ENCODE measurements around the gene DZIP3.
A peak's percentile ranks its signal among the peaks of the same experiment; 100 is the strongest.

DZIP3 gene

GRCh38 chr3:108589081-108589997 lies at the start of gene DZIP3, which contains the start of gene CIP2A:
TSS of gene DZIP3 (plus strand) at chr3:108589722. CDS start at chr3:108605407, 15,685 bp downstream.
TSS of gene CIP2A (minus strand) at chr3:108589438. CDS start at chr3:108589375, 63 bp downstream.
- peak within 1 kb of the TSS; percentile 90 to 94 for H3K27ac ChIP-seq
- peak within 1 kb of the TSS; percentile 73 for H3K4me3 ChIP-seq
- no peak for TF ChIP-seq CTCF (IDR thresholded peaks at IDR 0.05)
- DNase-seq (ENCODE audit: low spot score), result peak; percentile 88

GRCh38 chr3:108546247-108546646 lies 43.3 kb upstream of the DZIP3 start:
- no peak for TF ChIP-seq CTCF (IDR thresholded peaks at IDR 0.05)
- Histone ChIP-seq H3K27ac (peak overlapping the region in 1 of 2 donors; percentile 1), H3K4me3 (peak overlapping the region; percentile 57)
- no peak for DNase-seq (ENCODE audit: low spot score)

GRCh38 chr3:108546692-108547091 lies 42.8 kb upstream of the DZIP3 start:
- no peak for DNase-seq (ENCODE audit: low spot score)
- TF ChIP-seq CTCF (IDR thresholded peaks at IDR 0.05), result no peak
- Histone ChIP-seq H3K27ac (peak overlapping the region in 1 of 2 donors; percentile 1), H3K4me3 (peak overlapping the region; percentile 57)

GRCh38 chr3:108548304-108548703 lies 41.2 kb upstream of the DZIP3 start:
- Histone ChIP-seq H3K4me3 (no peak overlapping the region), H3K27ac (no peak overlapping the region)
- TF ChIP-seq CTCF (IDR thresholded peaks at IDR 0.05), result no peak
- DNase-seq (ENCODE audit: low spot score), result no peak

- DNase-seq (ENCODE audit: low spot score), result no peak
- Histone ChIP-seq H3K4me3 (no peak overlapping the region), H3K27ac (no peak overlapping the region)
- no peak for TF ChIP-seq CTCF (IDR thresholded peaks at IDR 0.05)
Measured at GRCh38 chr3:108548886-108549285, 40.6 kb upstream of the DZIP3 start.

GRCh38 chr3:108552267-108553159 lies 37.0 kb upstream of the DZIP3 start:
- no peak for TF ChIP-seq CTCF (IDR thresholded peaks at IDR 0.05)
- no peak overlapping the region for H3K27ac ChIP-seq
- DNase-seq (ENCODE audit: low spot score), result no peak
- peak overlapping the region; percentile 2 for H3K4me3 ChIP-seq

Measured in coronary artery (tissue), 2 donors.